ENCODE data around the gene SPINT1.
"Not testable (repeated sequence)": the region's sequence is repeated elsewhere in the genome, so short reads cannot be mapped to it uniquely, and the experiment has no call there.

The SPINT1 gene

DNA sequence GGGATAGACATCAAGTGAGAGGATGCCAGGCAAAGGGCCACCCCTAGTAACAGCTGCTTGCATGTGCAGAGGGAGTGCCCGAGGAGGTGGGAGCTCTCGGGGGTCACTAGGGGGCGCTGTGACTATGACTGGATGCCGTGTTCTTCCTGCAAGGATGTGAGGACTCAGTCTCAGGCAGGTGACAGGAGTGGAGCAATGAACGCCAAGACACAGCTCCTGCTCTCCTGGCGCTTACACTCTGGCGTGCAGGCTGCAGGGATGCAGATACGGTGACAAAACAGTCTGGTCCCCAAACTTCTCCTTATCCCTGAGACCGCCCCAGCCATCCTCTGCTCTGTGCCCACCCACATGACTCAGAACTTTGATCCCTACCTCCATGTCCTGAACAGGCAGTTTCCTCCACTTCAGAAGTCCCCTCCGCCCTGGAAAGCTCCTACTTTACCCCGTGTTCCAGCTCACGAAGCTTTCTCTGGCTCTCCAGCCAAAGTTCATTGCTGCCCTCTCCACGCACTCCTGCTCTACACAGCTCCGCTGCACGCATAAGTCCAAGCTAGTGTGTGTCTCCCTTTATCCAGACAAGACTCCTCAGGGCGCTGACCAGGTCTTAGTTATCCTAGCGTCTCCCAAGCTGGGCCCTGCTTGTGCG lies 15.5 kb downstream of the SPINT1 start (continued):
- TF ChIP-seq INSM2 (tag by site-specific recombination; IDR thresholded peaks at IDR 0.05) (no peak), ZNF202 (tag by site-specific recombination; IDR thresholded peaks at IDR 0.05; ENCODE audit: borderline replicate concordance) (no peak), ZNF433 (tag by site-specific recombination; IDR thresholded peaks at IDR 0.05; ENCODE audit: low read depth) (no peak), ZNF529 (tag by site-specific recombination; IDR thresholded peaks at IDR 0.05; ENCODE audit: insufficient replicate concordance) (no peak), TRIM28 (IDR thresholded peaks at IDR 0.05; ENCODE audit: borderline replicate concordance, low read length) (peak; percentile 26; the same call in 1 of the 2 replicates)

- H3K9me3 ChIP-seq (ENCODE audit: control insufficient read depth, insufficient read depth, low read depth, low read length); H3K4me1 ChIP-seq (ENCODE audit: control insufficient read depth, insufficient read depth, low read length); H3K27ac ChIP-seq (ENCODE audit: extremely low read depth, low read depth, low read length); H3K4me3 ChIP-seq (ENCODE audit: low read depth, low read length): not testable (repeated sequence)
- ChIA-PET POLR2A (interaction anchor here (0.7 to 1.8 kb wide), 3 partner anchors 12 to 31 kb away, joined by 3 to 8 read pairs (median 3); partner anchors contain the start of gene RHOV), CTCF (interaction anchor here (0.5 to 7.7 kb wide), 4 partner anchors 29 to 112 kb away, joined by 4 to 187 read pairs (median 60); partner anchors contain the start of gene VPS18)
- H3K36me3 ChIP-seq (ENCODE audit: control insufficient read depth in 2 of 2, insufficient read depth in 1 of 2, low read length in 2 of 2): peaks cover 0 to 11% of the 10 kb centered on the region in 2 experiments; a peak in 1 of 3 replicates
- TF ChIP-seq ZFHX2 (tag by site-specific recombination; conservative IDR thresholded peaks at IDR 0.05) (0 out of 2 replicates have a peak, but pooled peaks have one; percentile 6), EGR2 (tag by site-specific recombination; IDR thresholded peaks at IDR 0.05; ENCODE audit: low read depth) (peak; percentile 5; the same call in 1 of the 2 replicates)
These were observed 17.3 kb downstream of the SPINT1 start for GRCh38 chr15:40861147-40861546.

DNA sequence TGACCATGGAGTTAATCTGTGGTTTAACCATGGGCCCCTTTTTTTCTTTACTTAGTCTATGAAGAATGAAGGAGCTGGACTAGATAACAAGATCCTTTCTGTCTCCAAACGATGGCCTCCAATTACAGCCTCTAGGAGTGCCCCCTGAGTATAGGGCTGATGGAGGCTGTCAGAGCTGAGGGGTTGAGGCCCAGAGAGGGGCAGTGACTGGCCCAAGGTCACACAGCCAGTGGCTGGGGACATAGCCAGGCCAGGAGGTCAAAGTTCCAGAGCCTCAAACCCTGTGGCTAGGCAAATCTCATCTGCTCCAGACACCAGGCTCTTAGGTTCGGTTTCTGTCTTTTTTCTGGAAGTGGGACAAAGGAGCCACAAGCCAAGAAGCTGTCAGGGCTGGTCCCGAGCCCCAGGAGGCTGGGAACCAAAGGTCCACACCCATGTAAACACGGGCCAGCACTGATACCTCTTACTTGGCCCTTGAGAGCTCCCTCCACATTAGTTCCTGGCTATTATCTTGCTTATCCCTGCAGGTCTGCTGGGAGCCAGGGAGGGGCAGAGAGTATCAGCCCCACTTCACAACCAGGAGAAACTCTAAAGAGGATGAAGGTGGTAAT lies 19.9 kb downstream of the SPINT1 start:
- ChIA-PET POLR2A (no interaction called here), CTCF (interaction anchor here (1.0 to 2.0 kb wide), 3 partner anchors 22 to 119 kb away, joined by 3 to 8 read pairs (median 5); partner anchors contain the start of gene VPS18)
- TF ChIP-seq FEZF1 (tag by site-specific recombination; IDR thresholded peaks at IDR 0.05) (no peak), ZNF768 (tag by site-specific recombination; IDR thresholded peaks at IDR 0.05) (0 out of 2 replicates have a peak, but pooled peaks have one; percentile 36)
- Histone ChIP-seq H3K36me3 (ENCODE audit: control insufficient read depth in 2 of 2, insufficient read depth in 1 of 2, low read length in 2 of 2) (no peaks in the 10 kb centered on the region), H3K27ac (ENCODE audit: extremely low read depth, low read depth, low read length) (no peak overlapping the region), H3K4me1 (ENCODE audit: control insufficient read depth, insufficient read depth, low read length) (no peaks in the 10 kb centered on the region), H3K9me3 (ENCODE audit: control insufficient read depth, insufficient read depth, low read depth, low read length) (no peaks in the 10 kb centered on the region), H3K4me3 (ENCODE audit: low read depth, low read length) (no peak overlapping the region)

DNA sequence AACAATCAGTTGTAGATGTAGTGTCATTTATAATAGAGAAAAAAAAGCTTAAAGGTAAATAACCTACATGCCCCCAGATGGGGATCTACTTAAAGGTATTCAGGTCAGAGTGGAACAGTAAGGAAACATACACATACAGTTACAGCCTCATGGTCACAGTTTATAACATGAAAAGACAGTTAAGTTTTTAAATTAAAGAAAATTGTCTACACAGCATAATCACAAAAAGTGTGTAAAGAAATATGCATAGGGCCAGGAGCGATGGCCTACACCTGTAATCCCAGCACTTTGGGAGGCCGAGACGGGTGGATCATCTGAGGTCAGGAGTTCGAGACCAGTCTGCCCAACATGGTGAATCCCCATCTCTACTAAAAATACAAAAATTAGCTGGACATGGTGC lies 23.4 kb downstream of the SPINT1 start:
- no peaks in the 10 kb centered on the region for H3K4me1 ChIP-seq (ENCODE audit: control insufficient read depth, insufficient read depth, low read length)
- ChIA-PET CTCF (interaction anchor here (1.6 kb wide), 1 partner anchor 27 kb away, joined by 5 read pairs; the partner anchor contains the start of gene VPS18), POLR2A (no interaction called here)
- H3K27ac ChIP-seq (ENCODE audit: extremely low read depth, low read depth, low read length): no peak overlapping the region
- H3K9me3 ChIP-seq (ENCODE audit: control insufficient read depth, insufficient read depth, low read depth, low read length): no peaks in the 10 kb centered on the region
- no peak overlapping the region for H3K4me3 ChIP-seq (ENCODE audit: low read depth, low read length)
- H3K36me3 ChIP-seq (ENCODE audit: control insufficient read depth in 2 of 2, insufficient read depth in 1 of 2, low read length in 2 of 2): no peaks in the 10 kb centered on the region
- no peak for TF ChIP-seq ZNF555 (tag by site-specific recombination; conservative IDR thresholded peaks at IDR 0.05)
- TF ChIP-seq, protein P1, sequence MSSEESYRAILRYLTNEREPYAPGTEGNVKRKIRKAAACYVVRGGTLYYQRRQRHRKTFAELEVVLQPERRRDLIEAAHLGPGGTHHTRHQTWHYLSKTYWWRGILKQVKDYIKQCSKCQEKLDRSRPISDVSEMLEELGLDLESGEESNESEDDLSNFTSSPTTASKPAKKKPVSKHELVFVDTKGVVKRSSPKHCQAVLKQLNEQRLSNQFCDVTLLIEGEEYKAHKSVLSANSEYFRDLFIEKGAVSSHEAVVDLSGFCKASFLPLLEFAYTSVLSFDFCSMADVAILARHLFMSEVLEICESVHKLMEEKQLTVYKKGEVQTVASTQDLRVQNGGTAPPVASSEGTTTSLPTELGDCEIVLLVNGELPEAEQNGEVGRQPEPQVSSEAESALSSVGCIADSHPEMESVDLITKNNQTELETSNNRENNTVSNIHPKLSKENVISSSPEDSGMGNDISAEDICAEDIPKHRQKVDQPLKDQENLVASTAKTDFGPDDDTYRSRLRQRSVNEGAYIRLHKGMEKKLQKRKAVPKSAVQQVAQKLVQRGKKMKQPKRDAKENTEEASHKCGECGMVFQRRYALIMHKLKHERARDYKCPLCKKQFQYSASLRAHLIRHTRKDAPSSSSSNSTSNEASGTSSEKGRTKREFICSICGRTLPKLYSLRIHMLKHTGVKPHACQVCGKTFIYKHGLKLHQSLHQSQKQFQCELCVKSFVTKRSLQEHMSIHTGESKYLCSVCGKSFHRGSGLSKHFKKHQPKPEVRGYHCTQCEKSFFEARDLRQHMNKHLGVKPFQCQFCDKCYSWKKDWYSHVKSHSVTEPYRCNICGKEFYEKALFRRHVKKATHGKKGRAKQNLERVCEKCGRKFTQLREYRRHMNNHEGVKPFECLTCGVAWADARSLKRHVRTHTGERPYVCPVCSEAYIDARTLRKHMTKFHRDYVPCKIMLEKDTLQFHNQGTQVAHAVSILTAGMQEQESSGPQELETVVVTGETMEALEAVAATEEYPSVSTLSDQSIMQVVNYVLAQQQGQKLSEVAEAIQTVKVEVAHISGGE (tag by site-specific recombination; conservative IDR thresholded peaks at IDR 0.05; ENCODE audit: low read depth): no peak
- no peak for TF ChIP-seq ZNF670 (tag by site-specific recombination; IDR thresholded peaks at IDR 0.05; ENCODE audit: low read depth)
- TF ChIP-seq ZIC2 (tag by site-specific recombination; IDR thresholded peaks at IDR 0.05): no peak
- TF ChIP-seq ZNF488 (tag by site-specific recombination; IDR thresholded peaks at IDR 0.05): no peak
- no peak for TF ChIP-seq ZNF791 (tag by site-specific recombination; IDR thresholded peaks at IDR 0.05)
- TF ChIP-seq ZNF426 (tag by site-specific recombination; IDR thresholded peaks at IDR 0.05): no peak
- TF ChIP-seq, protein P2, sequence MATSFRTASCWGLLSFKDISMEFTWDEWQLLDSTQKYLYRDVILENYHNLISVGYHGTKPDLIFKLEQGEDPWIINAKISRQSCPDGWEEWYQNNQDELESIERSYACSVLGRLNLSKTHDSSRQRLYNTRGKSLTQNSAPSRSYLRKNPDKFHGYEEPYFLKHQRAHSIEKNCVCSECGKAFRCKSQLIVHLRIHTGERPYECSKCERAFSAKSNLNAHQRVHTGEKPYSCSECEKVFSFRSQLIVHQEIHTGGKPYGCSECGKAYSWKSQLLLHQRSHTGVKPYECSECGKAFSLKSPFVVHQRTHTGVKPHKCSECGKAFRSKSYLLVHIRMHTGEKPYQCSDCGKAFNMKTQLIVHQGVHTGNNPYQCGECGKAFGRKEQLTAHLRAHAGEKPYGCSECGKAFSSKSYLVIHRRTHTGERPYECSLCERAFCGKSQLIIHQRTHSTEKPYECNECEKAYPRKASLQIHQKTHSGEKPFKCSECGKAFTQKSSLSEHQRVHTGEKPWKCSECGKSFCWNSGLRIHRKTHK (tag by site-specific recombination; IDR thresholded peaks at IDR 0.05): no peak
- TF ChIP-seq ZNF704 (tag by site-specific recombination; IDR thresholded peaks at IDR 0.05): no peak
- TF ChIP-seq TRIM28 (IDR thresholded peaks at IDR 0.05; ENCODE audit: borderline replicate concordance, low read length): no peak
- no peak for TF ChIP-seq ZNF521 (tag by site-specific recombination; IDR thresholded peaks at IDR 0.05)
